ENCODE data around the gene PPP1R26.
"Not testable (repeated sequence)": the region's sequence is repeated elsewhere in the genome, so short reads cannot be mapped to it uniquely, and the experiment has no call there.

Gene PPP1R26

DNA sequence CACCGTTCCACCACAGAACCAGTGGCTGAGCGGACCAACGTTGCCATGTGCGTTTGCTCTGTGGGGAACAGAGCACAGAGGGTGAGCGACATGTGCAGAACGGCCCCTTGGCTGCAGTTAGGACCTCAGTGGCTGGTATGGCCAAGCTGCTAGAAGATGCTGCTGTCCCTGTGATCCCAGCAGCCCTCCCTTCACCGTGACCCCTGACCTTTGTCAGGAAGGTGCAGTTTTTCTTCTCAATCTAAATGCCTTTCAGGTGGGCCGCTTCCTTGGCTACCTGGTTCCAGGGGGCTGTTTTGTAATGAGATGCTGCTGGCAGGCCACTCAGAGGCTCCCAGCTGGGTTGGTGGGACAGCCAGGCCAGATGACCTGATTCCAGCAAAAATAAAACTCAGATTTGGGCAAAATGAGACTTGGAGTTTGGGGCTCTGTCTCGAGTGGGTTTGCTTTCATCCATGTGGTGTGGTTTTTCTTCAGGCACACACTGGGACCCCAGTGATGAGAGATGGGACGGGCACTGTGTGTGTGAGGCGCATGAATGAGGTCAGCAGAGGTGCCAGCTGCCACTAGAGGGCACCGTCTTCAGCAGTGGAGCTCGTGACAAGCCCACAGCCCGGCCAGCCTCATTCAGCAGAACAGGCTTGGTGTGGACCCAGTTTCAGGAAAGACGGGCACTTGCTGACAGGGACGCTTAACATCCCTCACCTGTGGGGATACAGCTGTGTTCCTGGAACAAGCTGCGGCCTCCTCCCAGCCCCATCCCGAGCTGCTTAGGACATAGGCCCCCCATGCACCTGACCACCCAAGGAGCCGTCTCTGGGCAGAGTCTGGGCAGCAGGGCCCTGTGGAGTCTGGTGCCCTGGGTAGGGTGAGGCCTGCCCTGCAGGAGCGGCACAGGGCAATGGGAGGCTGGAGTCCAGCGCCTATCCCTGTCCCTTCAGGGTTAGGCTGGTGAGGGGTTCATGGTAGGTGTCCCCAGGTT, 25.0 kb downstream of the PPP1R26 start:
- in situ Hi-C loops (cut with HindIII; ENCODE audit: low sequenced_read_pairs), result no loop called here

- in situ Hi-C loops (cut with HindIII; ENCODE audit: low sequenced_read_pairs), result no loop called here
Observed at GRCh38 chr9:135505406-135506187, 26.0 kb downstream of the PPP1R26 start.

GRCh38 chr9:135506327-135507103, 26.9 kb downstream of the PPP1R26 start:
- in situ Hi-C loops (cut with HindIII; ENCODE audit: low sequenced_read_pairs), result no loop called here

GRCh38 chr9:135507104-135508035, 27.8 kb downstream of the PPP1R26 start:
- in situ Hi-C loops (cut with HindIII; ENCODE audit: low sequenced_read_pairs), result no loop called here

- in situ Hi-C loops (cut with HindIII; ENCODE audit: low sequenced_read_pairs), result no loop called here
Observed at GRCh38 chr9:135508211-135508820, 28.7 kb downstream of the PPP1R26 start.

DNA sequence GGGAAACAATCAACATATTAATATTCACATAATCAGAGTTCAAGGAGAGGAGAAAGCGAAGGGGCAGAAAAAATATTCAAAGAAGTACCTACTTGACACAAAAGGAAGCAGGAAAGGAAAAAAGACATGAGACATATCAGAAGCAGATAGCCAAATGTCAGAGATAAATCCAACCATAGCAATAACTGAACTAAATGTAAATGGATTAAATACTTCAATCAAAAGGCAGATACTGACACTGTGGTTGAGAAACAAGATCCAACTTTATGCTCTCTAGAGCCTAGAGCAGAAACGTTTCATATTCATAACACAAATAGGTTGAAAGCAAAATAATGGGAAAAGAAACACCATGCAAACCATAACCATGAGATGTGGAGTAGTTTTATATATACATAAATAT, 29.9 kb downstream of the PPP1R26 start:
- in situ Hi-C loops (cut with HindIII; ENCODE audit: low sequenced_read_pairs), result no loop called here

DNA sequence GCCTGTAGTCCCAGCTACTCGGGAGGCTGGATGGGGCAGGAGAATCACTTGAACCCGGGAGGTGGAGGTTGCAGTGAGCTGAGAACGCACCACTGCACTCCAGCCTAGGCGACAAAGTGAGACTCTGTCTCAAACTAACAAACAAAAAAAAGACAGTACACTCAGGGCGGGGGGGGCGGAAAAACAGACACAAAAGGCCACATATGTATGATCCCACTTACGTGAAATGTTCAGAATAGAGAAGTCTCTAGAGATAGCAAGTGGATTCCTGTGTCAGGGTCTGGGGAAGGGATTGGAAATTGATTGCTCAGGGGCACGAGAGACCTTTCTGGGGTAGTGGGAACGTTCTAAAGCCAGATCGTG, 32.6 kb downstream of the PPP1R26 start:
- in situ Hi-C loops (cut with HindIII; ENCODE audit: low sequenced_read_pairs), result no loop called here

DNA sequence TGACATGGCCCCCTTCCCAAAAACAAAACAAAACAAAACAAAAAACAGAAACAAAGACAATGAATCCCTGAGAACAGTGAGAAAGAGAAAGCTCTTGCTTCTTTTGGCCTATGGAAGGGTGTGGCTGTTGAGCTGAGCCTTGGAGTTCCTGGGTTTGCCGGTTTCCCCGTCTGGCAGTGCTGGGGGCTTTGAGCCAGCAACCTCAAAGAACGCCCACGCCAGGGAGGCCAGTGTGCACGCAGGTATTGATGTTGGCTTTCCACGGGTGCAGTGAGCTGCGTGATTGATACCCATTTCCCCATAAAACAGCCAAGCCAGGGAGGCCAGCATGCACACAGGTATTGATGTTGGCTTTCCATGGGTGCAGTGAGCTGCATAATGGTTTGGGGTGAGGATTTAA, 33.3 kb downstream of the PPP1R26 start:
- in situ Hi-C loops (cut with HindIII; ENCODE audit: low sequenced_read_pairs), result no loop called here

- in situ Hi-C loops (cut with HindIII; ENCODE audit: low sequenced_read_pairs), result no loop called here
Observed at GRCh38 chr9:135513351-135513846, 33.8 kb downstream of the PPP1R26 start.

GRCh38 chr9:135513906-135514305, 34.3 kb downstream of the PPP1R26 start:
- in situ Hi-C loops (cut with HindIII; ENCODE audit: low sequenced_read_pairs), result not testable (repeated sequence)

GRCh38 chr9:135514342-135515082, 34.9 kb downstream of the PPP1R26 start:
- in situ Hi-C loops (cut with HindIII; ENCODE audit: low sequenced_read_pairs), result no loop called here

DNA sequence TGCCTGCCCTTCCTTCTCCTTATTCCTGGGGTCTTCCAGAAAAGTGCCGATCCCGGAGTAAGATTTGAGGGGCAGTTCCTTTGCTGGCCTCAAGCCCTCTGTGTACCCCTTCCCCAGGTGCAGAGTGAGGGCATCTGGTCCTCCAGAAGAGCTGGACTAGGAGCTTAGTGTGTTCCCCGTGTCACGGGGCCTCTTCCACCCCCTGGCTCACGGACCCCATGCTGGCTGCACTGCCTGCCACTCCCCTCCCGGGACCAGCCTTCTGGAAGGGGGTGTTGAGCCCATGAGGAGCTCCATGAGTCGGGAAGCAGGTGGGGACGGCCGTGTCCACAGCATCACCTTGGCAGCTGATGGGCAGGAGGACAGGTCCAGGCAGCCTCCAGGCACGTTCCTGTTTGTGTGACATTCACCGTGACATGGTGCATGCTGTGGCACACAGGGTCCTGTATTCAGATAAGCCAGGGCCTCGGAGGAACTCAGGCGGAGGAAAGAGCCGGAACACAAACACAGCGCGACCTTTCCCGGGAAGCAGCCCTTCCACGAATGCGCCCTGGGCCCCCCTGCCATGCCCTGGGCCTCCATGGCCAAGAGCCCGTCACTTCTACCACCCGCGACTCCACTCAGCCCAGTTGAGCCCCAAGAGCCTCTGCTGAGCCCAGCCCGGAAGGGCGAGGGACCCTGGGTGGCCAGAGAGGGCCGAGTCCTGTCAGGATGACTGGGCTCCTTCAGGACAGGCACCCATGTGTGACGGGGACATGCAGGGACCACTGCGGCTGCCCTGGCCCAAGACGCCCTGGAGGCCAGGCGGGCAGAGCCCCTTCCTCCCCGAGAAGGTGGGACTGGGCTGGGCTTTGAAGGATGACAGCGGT, 35.7 kb downstream of the PPP1R26 start:
- in situ Hi-C loops (cut with HindIII; ENCODE audit: low sequenced_read_pairs), result no loop called here

- in situ Hi-C loops (cut with HindIII; ENCODE audit: low sequenced_read_pairs), result no loop called here
Observed at GRCh38 chr9:135516132-135516860, 36.7 kb downstream of the PPP1R26 start.

- in situ Hi-C loops (cut with HindIII; ENCODE audit: low sequenced_read_pairs), result no loop called here
Observed at GRCh38 chr9:135517407-135517822, 37.8 kb downstream of the PPP1R26 start.

GRCh38 chr9:135519179-135519971, 39.8 kb downstream of the PPP1R26 start:
- in situ Hi-C loops (cut with HindIII; ENCODE audit: low sequenced_read_pairs), result no loop called here

DNA sequence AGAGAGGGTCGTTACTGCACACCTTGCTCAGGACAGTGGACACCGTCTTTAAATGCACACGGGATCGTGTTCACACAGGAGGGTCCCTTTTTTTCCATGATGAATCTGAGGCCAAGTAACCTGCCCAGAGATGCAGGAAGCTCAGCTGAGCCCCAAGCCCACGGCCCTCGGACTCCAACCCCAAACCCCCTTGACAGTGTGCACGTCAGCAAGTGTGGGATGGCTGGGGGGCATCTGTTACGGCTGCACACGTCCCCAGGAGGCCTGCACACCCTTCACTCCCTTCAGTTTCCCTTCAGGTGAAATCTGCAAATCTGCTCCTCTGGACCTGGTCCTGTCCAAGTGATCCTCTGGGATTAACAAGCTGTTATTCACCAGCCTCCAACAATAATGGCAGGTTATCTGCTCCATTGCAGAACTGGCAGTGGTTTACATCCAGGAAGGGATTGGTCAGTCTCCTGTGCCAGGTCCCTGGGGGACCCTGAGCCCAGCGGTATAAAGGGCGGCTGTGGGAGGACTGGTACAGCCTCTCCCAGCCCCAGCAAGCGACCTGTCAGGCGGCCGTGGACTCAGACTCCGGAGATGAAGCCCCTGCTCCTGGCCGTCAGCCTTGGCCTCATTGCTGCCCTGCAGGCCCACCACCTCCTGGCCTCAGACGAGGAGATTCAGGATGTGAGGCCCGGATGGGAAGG, 41.5 kb downstream of the PPP1R26 start, which contains the start of gene LCN1:
Gene LCN1, plus strand, starts transcription at position 525 of the 692 bp plus-strand sequence. Its CDS starts 58 bp downstream, at position 583.
- in situ Hi-C loops (cut with HindIII; ENCODE audit: low sequenced_read_pairs), result no loop called here
